GM19043 (cell line): ENCODE results near the gene HIP1.
"Not testable (repeated sequence)": the region's sequence is repeated elsewhere in the genome, so short reads cannot be mapped to it uniquely, and the experiment has no call there.

Experiments used
- ATAC-seq: cut with Tn5 transposase; IDR thresholded peaks from one replicate; pipeline ENCODE4 v1.9.1; 2021; ENCODE audit warnings: low read depth; ENCODE audit not compliant: unreplicated experiment

HIP1 gene

DNA sequence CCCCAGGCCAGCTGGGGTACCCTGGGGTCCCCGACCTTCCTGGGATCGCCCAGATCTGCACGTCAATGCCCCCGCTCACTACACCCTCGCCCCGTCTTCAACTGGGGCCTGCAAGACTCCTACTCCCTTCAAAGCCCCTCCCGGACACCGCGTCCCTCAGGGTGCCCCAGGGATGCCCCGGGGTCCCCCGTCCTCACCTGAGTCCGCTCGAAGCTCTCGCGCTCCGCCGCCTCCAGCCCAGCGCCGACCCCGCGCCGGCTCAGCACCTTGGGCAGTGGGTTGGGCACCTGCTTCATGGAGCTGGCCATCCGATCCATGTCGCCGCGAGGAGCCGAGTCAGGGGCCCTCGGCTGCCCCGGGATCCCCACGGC is at the start of gene HIP1:
Gene HIP1, minus strand, starts transcription at position 338 of the 371 bp plus-strand sequence. Its CDS starts 21 bp downstream, at position 317.
- peak; percentile 7 for ATAC-seq

DNA sequence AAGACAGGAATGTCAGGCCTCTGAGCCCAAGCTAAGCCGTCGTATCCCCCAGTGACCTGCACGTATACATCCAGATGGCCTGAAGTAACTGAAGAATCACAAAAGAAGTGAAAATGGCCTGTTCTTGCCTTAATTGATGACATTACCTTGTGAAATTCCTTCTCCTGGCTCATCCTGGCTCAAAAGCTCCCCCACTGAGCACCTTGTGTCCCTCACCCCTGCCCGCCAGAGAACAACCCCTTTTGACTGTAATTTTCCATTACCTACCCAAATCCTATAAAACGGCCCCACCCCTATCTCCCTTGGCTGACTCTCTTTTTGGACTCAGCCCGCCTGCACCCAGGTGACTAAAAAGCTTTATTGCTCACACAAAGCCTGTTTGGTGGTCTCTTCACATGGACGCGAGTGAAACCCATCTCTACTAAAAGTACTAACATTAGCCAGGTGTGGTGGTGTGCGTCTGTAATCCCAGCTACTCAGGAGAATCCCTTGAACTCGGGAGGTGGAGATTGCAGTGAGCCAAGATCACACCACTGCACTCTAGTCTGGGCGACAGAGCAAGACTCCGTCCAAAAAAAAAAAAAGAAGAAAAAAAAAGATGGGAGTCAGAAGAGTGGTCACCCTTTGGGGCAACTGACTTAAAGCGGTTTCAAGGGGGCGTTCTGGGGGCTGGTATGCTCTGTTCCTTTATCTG is 49.6 kb upstream of the HIP1 start:
- not testable (repeated sequence) for ATAC-seq

DNA sequence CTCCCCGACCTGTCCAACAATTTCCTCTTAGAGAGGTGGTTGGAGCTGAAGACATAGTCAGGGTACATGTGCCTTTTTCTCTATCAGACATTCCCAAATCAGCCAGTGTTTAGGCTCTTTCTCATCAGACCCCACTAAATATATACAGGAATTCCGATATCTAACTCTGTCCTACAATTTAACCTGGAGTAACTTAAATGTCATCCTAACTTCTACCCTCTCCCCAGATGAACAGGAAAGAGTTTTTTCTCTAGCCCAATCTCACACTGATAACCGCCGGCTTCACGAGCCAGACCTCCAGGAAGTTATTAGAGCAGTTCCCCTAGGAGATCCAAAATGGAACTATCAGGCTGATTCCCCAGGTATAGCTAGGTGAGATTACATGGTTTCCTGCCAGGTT is 44.3 kb upstream of the HIP1 start:
- not testable (repeated sequence) for ATAC-seq

DNA sequence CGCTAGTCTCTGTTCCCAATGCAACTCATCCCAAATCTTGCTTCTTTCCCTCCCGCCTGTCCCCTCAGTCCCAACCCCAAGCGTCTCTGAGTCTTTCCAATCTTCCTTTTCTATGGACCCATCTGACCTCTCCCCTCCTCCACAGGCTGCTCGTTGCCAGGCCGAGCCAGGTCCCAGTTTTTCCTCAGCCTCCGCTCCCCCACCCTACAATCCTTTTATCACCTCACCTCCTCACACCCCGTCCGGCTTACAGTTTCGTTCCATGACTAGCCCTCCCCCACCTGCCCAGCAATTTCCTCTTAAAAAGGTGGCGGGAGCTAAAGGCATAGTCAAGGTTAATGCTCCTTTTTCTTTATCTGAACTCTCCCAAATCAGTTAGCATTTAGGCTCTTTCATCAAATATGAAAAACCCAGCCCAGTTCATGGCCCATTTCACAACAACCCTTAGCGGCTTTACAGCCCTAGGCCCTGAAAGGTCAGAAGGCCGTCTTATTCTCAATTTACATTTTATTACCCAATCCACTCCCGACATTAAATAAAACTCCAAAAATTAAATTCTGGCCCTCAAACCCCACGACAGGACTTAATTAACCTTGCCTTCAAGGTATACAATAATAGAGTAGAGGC is 42.0 kb upstream of the HIP1 start:
- ATAC-seq: not testable (repeated sequence)

DNA sequence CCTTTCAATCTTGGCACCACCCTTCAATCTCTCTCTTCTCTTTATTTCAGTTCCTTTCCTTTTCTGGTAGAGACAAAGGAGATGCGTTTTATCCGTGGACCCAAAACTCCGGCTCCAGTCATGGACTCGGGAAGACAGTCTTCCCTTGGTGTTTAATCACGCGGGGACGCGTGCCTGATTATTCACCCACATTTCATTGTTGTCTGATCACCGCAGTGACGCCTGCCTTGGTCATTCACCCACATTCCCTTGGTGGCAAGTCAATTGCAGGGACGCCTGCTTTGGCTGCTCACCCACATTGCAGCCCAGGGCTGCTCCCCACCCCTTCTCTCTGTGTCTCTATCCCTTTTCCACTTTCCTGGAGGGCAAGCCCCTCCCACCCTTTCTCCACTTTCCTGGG is 40.8 kb upstream of the HIP1 start:
- not testable (repeated sequence) for ATAC-seq

DNA sequence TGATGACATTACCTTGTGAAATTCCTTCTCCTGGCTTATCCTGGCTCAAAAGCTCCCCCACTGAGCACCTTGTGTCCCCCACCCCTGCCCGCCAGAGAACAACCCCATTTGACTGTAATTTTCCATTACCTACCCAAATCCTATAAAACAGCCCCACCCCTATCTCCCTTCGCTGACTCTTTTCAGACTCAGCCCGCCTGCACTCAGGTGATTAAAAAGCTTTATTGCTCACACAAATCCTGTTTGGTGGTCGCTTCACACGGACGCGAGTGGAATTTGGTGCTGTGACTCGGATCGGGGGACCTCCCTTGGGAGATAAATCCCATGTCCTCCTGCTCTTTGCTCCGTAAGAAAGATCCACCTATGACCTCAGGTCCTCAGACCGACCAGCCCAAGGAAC is 40.3 kb upstream of the HIP1 start:
- ATAC-seq: not testable (repeated sequence)

DNA sequence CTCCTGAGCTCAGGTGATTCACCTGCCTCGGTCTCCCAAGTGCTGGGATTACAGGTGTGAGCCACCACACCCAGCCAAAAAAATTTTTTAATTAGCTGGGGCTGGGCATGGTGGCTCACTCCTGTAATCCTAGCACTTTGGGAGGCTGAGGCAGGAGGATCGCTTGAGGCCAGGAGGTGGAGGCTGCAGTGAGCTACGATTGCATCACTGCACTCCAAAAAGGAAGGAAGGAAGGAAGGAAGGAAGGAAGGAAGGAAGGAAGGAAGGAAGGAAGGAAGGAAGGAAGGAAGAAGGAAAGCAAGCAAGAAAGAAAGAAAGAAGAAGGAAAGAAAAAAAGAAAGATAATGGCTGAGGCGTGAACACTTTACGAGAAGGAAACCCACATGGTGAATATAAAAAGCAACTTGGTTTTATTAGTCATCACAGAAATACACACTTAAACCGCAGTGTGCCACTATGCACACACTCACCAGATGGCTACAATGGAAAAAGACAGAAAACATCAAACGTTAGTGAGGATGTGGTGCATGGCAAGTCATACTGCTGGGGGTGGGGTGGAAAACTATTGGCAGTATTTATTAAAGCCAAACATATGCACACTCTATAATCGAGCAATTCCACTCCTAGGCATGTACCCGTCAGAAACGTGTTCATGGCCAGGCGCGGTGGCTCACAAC is 37.7 kb upstream of the HIP1 start:
- ATAC-seq: no peak

DNA sequence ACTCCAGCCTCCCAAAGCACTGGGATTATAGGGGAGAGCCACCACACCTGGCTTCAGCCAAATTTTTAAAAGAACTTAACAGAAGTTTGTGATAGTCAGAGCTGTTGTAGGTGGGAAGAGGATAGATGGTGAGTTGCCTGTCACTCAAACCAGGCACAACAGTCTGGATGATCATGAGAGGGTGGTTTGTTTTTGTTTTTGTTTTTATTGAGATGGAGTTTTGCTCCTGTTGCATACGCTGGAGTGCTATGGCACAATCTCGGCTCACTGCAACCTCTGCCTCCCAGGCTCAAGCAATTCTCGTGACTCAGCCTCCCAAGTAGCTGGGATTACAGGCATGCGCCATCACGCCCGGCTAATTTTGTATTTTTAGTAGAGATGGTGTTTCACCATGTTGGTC is 35.2 kb upstream of the HIP1 start:
- not testable (repeated sequence) for ATAC-seq

DNA sequence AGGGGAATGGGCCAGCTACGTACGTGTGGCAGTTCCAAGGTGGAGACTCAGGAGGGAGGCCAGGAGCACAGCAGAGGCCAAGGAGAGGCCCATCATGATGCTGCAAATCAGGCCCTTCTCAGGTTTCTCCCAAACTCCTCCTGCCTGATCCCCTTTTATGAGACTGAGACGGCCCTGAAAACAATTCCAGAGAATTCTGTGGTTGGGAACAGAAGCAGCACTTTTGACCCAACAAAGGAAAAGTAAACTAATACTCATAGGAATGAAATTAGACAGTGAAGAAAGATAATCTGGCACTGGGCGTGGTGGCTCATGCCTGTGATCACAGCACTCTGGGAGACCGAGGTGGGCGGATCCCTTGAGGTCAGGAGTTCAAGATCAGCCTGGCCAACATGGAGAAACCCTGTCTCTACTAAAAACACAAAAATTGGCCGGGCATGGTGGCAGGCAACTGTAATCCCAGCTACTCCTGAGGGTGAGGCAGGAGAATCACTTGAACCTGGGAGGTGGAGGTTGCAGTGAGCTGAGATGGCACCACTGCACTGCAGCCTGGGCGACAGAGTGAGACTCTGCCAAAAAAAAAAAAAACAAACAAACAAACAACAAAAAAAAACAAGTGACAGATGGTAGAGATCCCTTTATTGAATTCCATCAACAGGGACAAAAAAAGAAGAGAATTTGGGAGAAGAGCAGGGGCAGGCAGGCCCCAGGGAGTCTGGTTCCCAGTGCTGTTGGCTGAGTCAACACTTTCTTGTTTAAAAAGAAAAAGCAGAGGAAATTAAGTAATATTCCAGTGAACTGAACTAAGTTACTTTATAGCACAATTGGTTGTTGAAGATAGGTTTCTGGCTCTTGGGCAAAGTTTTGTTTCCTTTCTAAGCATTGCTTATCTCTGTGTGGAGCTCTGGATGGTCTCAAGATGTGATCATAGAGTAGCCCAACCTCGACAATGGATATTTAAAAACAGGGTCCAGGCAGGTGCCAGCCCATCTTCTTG is 33.6 kb upstream of the HIP1 start, which contains the start of gene CCL26:
Gene CCL26, minus strand, starts transcription at position 131 of the 997 bp plus-strand sequence. Its CDS starts 35 bp downstream, at position 96.
- no peak for ATAC-seq

DNA sequence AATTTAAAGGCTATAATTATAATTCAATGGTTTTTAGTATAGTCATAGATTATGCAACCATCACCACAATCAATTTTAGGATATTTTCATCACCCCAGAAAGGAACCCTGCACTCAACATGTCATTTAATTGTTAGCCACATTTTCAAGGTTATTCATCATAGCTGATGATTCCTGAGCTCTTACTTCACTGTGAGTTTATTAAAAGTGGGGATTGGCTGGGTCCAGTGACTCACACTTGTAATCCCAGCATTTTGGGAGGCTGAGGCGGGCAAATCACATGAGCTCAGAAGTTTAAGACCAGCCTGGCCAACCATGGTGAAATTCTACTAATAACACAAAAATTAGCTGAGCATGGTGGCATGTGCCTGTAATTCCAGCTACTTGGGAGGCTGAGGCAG is 32.5 kb upstream of the HIP1 start:
- no peak for ATAC-seq

DNA sequence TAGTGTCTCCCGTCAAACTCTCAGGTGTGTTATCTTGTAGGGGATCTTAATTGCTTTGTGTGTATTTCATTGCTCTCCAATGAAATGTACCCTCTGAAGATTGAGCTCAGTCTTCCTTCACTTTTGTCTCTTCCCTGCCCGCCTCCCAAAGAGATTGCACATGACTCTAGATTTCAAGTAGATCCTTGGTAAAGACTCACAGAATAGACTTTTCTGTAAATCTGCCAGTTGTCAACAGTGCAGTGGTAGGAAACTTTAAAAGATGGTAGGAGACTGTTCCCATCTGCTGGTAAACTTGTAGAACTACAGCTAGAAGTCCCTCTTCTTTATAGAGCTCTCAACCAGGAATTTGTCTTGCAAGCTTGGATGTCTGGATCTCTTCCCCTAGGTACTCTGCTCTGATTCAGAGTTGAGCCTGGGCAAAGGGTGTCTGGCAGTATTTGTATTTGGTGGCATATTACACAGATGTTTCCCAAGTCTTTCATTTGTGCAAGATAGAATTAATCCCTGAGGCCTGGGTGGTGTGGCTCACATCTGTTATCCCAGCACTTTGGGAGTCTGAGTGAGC is 23.7 kb upstream of the HIP1 start:
- peak; percentile 49 for ATAC-seq

DNA sequence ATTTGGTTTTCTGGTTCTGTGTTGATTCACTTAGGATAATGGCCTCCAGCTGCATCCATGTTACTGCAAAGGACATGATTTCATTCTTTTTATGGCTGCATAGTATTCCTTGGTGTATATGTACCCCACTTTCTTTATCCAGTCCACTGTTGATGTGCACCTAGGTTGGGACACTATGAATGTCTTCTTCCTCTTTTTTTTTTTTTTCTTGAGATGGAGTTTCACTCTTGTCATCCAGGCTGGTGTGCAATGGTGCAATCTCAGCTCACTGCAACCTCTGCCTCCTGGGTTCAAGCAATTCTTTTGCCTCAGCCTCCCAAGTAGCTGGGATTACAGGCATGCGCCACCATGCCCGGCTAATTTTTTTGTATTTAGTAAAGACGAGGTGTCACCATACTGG is 23.1 kb upstream of the HIP1 start:
- not testable (repeated sequence) for ATAC-seq

DNA sequence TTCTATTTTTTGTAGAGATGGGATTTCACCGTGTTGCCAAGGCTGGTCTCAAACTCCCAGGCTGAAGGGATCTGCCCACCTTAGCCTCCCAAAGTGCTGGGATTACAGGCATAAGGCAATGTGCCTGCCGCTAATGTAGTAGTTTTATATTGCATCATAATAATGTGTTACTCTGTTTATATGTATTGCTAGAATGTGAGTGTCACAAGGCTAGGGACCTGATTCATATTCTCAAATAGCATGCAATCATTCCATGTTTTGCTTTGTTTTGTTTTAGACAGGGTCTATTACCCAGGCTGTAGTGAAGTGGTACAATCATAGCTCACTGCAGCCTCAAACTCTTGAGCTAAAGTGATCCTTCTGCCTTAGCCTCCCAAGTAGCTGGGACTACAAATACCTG is 19.8 kb upstream of the HIP1 start:
- ATAC-seq: no peak

DNA sequence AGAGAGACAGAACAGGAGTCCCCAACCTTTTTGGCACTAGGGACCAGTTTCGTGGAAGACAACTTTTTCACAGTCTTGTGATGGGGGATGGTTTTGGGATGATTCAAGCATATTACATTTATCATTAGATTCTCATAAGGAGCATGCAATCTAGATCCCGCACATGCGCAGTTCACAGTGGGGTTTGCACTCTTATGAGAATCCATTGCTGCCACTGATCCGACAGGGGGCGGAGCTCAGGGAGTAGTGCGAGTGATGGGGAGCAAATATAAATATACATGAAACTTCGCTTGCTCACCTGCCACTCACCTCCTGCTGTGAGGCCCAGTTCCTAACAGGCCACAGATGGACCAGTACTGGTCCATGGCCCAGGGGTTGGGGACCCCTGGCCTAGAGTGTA is 19.1 kb upstream of the HIP1 start:
- ATAC-seq: no peak

DNA sequence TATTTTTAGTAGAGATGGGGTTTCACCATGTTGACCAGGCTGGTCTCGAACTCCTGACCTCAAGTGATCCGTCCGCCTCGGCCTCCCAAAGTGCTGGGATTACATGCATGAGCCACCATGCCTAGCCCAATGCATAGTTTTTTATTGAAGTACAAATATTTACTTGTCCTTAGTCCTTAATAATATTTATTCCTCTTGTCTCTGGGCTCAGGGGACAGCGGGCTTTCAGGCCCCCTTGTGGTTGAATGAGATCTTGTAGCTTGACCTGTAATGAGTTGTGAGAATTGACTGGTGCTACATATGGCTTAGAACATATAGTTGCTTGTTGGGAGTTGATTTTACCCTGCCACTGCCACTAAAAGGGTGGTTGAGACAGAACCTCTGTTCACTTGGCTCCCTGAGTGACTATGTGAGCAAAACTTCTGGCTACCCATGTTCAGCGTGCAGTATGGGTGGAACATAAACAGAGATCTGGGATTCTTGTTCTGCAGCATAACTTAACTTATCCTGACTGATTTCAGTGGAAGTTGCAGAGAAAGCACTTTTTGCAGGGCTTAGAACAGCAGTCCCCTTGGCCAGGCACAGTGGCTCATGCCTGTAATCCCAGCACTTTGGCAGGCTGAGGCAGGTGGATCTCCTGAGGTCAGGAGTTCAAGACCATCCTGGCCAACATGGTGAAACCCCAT is 18.4 kb upstream of the HIP1 start:
- ATAC-seq: no peak

DNA sequence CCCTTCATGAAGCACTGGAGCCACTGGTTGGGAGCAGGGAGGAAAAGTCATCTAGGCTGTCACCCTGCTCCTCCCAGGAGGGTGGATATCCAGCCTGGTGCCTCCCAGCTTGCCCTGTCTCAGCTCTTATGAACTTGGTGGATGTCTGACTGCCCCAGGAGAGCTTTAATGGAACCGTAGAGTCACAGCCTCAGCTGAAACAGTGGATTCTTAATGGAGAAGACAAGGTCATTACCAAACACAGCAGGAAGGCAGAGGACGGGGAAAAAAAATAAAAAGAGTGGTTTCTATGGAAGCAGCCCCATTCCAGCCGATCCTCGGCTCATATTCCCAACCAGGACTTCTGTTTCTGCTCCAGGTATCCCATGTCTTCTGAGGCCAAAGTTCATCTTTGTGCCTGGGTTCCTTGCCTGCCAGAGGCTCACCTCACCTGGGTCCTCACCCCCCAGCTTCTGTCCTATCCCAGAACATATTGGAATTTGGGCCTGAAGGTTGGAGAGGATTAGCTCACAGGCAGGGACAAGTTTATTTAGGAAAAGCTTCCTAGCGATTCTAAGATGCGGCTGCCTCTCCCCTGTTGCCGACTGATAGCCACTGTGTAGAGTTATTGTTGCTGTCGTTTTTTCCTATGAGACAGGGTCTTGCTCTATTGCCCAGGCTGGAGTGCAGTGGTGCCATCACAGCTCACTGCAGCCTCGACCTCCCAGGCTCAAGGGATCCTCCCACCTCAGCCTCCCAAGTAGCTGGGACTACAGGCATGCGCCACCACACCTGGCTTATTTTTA is 17.7 kb upstream of the HIP1 start:
- ATAC-seq: no peak

DNA sequence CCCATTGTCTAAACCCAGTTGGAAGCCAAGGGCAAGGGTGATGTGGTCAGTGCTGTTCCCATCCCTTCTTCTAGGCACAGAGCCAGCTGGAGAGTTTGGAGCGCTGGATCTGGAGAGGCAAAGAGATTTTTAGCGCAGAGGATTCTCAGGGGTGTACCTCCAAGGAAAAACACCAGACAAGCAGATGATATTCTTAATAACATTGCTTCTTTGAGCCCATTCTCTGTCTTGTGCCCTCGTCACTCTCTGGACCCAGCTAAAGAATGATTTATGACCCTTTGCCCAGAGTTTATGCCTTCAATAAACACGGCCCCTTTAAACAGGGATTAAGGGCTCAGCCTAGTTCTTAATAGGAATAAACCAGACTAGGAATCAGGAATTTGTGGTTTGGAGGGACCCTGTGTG is 4.7 kb upstream of the HIP1 start:
- no peak for ATAC-seq

DNA sequence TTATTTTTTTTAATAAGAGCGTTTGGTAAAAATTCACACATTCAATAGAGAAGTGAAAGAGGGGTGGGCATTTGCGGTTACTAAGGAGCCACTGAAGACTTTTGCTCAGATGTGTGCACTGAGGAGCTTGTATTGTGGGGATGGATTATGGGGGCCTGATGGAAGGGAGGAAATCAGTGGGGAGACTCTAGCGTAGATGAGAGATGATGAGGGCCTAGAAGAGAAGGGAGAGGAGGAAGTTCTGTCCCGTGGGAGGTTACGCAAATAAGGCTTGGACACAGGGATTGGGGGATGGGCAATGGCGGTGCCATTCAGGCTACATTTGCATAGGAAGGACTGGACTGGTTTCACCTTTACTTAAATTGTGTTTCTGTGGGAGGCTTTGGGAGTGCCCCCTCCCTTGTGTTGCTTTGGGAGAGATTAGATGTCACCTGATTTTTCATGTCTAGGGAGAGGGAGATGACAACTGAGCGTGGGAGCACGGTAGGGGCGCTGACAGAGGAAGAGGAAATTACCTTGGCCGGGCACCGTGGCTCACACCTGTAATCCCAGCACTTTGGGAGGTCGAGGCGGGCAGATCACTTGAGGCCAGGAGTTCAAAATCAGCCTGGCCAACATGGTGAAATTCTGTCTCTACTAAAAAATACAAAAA is 2.2 kb upstream of the HIP1 start:
- no peak for ATAC-seq
